Measurements from ENCODE around the gene DTWD2. TPM values are rescaled to one million over a fixed set of nuclear protein-coding genes. Genes with fewer than 3 reads are reported as not detected.
"Not testable (repeated sequence)": the region's sequence is repeated elsewhere in the genome, so short reads cannot be mapped to it uniquely, and the experiment has no call there.

DTWD2 gene
- total RNA-seq, 2 donors from 2014 or later = 3.8 to 4.0 TPM

DNA sequence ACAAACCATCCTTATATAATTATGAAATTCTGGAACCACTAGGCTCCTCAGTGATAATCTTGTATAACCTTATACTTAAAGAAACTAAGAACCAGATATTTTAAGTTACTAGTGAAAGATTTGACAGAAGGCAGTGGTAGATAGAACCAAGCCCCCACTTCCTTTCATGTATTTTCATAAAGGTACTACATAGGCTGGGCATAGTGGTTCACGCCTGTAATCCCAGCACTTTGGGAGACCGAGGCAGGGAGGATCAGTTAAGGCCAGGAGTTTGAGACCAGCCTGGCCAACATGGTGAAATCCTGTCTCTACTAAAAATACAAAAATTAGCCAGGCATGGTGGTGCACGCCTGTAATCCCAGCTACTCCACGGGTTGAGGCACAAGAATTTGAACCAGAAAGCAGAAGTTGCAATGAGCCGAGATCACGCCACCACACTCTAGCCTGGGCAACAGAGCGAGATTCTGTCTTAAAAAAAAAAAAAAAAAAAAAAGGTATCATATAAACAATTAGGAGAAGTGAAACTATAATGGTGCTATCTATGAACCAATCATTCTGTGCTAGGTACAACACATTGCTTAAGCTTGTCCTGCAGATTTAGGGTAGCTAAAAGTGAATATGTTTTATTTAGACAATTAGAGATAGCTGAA, 27.9 kb upstream of the DTWD2 start:
- H3K27ac Mint-ChIP-seq = peak overlapping the region in 1 of 2 donors; percentile 44
- H3K9me3 Mint-ChIP-seq = no peaks in the 10 kb centered on the region
- DNase-seq (ENCODE audit: low spot score in 2 of 2) (no peak), ATAC-seq (no peak)
- H3K36me3 Mint-ChIP-seq = no peaks in the 10 kb centered on the region

DNA sequence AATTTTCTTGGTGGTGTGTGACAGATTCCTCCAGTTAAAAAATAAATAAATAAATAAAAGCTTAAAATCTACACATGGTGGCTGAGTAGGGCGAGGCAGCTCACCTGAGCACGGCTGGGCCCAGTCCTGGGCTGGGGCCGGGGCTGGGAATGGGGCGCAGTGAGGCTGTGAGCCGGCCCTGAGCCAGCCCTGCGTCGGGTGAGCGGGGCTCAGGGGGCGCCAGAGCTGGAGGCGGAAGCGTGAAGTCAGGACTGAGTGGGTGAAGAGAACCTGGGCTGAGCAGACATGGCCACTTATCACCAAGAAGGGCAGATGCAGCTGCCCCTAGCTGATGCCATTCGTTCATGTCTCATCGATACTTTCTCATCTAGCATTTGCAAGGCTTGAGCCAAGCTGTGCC, 22.8 kb upstream of the DTWD2 start:
- H3K36me3 Mint-ChIP-seq = no peaks in the 10 kb centered on the region

DNA sequence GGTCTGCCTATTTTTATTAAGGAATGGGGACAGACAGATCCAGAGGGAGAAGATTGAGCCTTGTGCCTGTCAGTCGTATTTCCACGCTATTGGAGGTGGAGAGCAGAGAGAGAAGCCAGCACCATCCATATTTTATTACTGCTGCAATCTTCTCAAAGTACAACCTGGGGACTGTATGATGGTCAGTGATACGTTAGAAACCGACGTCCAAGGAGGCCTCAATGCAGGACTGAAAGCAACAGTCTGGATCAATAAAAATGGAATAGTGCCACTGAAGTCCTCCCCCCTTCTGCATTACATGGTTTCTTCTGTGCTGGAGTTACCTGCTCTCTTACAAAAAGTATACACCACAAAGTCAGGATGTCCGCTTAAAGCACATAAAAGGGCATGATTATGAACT, 21.9 kb upstream of the DTWD2 start:
- ATAC-seq = no peak
- H3K36me3 Mint-ChIP-seq = no peaks in the 10 kb centered on the region
- no peak for DNase-seq (ENCODE audit: low spot score in 2 of 2)
- no peak overlapping the region for H3K27ac Mint-ChIP-seq
- no peaks in the 10 kb centered on the region for H3K9me3 Mint-ChIP-seq

More for the DNA sequence above, 22.8 kb upstream of the DTWD2 start:
- Mint-ChIP-seq H3K27ac (no peak overlapping the region), H3K9me3 (no peaks in the 10 kb centered on the region)
- no peak for DNase-seq (ENCODE audit: low spot score in 2 of 2)
- ATAC-seq = no peak

DNA sequence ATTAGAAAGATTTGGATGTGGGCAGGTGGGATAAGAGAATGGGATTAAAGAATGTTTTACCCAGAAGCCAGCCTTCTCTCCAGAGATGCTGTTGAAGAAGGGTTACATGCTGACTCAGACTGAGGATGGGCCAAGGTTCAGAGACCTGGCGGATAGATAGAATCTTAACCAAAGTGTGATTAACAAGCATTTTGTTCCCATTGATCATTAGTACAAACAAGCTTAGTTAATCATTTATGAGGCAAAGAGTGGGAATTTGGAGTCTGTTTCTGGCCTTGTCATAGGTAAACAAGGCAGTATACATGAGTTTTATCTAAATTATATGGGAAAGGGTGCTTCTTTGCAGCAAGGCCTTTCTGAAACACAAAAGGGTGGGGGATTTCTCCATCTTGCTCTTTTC, 20.8 kb upstream of the DTWD2 start:
- Mint-ChIP-seq H3K36me3 (no peaks in the 10 kb centered on the region), H3K27ac (no peak overlapping the region), H3K9me3 (no peaks in the 10 kb centered on the region)
- ATAC-seq (no peak), DNase-seq (ENCODE audit: low spot score in 2 of 2) (no peak)

DNA sequence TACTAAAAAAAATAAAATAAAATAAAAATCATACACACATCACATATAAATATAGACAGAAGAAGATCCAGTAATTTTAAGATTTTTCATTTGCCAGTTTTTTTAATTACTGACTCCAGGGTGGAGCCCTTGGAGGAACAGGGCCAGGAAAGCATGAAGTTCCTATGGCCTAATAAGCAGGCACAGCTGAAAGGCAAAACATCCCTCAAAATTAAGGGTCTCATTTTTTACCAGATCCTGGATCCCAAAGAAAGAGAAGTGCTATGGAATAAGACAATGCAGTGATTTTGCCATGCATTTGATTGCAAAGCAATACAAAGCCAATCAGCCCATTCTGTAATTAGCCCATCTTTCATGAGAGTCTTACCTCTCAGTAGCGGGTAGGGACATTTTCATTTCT, 11.3 kb upstream of the DTWD2 start:
- ATAC-seq = no peak
- H3K27ac Mint-ChIP-seq = no peak overlapping the region
- H3K9me3 Mint-ChIP-seq = peaks cover 11 to 28% of the 10 kb centered on the region in 2 donors
- DNase-seq (ENCODE audit: low spot score in 2 of 2) = no peak
- peaks cover 17 to 28% of the 10 kb centered on the region in 2 donors for H3K36me3 Mint-ChIP-seq

DNA sequence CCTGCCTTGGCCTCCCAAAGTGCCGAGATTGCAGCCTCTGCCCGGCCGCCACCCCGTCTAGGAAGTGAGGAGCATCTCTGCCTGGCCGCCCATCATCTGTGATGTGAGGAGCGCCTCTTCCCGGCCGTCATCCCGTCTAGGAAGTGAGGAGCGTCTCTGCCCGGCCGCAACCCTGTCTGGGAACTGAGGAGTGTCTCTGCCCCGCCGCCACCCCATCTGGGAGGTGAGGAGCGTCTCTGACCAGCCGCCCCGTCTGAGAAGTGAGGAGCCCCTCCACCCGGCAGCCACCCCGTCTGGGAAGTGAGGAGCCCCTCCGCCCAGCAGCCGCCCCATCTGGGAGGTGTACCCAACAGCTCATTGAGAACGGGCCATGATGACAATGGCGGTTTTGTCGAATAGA, 10.5 kb upstream of the DTWD2 start:
- H3K27ac Mint-ChIP-seq; DNase-seq (ENCODE audit: low spot score in 2 of 2); ATAC-seq: not testable (repeated sequence)

DNA sequence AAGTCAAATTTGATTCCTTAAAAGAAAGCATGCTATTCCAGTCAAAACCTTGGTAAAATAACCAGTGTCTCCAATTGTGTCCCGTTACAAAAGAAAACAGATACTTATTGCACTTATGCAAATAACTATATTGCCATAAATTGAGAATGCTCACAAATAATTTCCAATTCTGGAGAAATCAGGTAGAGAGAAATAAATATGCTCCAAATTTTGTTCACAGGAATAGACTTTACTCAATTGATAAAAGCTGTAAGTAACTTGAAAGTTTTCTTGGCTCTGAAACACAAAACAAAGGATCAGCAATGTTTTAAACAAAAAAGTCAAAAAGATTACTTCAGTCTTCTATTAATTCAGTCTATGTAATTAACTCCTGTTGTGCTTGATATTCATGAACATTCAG, 7.8 kb upstream of the DTWD2 start:
- peaks cover 17 to 34% of the 10 kb centered on the region in 2 donors for H3K36me3 Mint-ChIP-seq
- ATAC-seq (no peak), DNase-seq (ENCODE audit: low spot score in 2 of 2) (no peak)
- H3K27ac Mint-ChIP-seq = no peak overlapping the region
- H3K9me3 Mint-ChIP-seq = peaks cover 11 to 28% of the 10 kb centered on the region in 2 donors

More for the DNA sequence above, 10.5 kb upstream of the DTWD2 start:
- peaks cover 11 to 28% of the 10 kb centered on the region in 2 donors for H3K9me3 Mint-ChIP-seq
- peaks cover 17 to 28% of the 10 kb centered on the region in 2 donors for H3K36me3 Mint-ChIP-seq

DNA sequence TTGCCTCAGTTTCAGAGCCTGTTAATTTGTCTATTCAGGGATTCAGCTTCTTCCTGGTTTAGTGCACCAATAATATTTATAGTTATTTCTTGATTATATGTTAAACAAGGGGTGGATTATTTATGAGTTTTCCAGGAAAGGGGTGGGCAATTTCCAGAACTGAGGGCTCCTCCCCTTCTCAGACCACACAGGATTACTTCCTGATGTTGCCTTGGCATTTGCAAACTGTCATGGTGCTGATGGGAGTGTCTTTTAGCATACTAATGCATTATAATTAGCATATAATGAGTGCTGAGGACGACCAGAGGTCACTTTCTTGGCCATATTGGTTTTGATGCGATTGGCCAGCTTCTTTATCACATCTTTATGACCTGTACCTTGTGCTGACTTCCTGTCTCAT, 6.2 kb upstream of the DTWD2 start:
- DNase-seq (ENCODE audit: low spot score in 2 of 2) (no peak), ATAC-seq (no peak)
- H3K36me3 Mint-ChIP-seq = peaks cover 12 to 22% of the 10 kb centered on the region in 2 donors
- peaks cover 11 to 17% of the 10 kb centered on the region in 2 donors for H3K9me3 Mint-ChIP-seq
- no peak overlapping the region for H3K27ac Mint-ChIP-seq

DNA sequence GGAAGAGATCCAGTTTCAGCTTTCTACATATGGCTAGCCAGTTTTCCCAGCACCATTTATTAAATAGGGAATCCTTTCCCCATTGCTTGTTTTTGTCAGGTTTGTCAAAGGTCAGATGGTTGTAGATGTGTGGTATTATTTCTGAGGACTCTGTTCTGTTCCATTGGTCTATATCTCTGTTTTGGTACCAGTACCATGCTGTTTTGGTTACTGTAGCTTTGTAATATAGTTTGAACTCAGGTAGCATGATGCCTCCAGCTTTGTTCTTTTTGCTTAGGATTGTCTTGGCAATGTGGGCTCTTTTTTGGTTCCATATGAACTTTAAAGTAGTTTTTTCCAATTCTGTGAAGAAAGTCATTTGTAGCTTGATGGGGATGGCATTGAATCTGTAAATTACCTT, 4.8 kb upstream of the DTWD2 start:
- not testable (repeated sequence) for DNase-seq (ENCODE audit: low spot score in 2 of 2); H3K27ac Mint-ChIP-seq; ATAC-seq
- peaks cover 11 to 17% of the 10 kb centered on the region in 2 donors for H3K9me3 Mint-ChIP-seq
- H3K36me3 Mint-ChIP-seq = peaks cover 12 to 22% of the 10 kb centered on the region in 2 donors

DNA sequence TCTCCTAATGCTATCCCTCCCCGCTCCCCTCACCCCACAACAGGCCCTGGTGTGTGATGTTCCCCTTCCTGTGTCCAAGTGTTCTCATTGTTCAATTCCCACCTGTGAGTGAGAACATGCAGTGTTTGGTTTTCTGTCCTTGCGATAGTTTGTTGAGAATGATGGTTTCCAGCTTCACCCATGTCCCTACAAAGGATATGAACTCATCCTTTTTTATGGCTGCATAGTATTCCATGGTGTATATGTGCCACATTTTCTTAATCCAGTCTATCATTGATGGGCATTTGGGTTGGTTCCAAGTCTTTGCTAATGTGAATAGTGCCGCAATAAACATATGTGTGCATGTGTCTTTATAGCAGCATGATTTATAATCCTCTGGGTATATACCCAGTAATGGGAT, 3.7 kb upstream of the DTWD2 start:
- ATAC-seq; H3K27ac Mint-ChIP-seq; DNase-seq (ENCODE audit: low spot score in 2 of 2): not testable (repeated sequence)
- H3K9me3 Mint-ChIP-seq = peaks cover 11 to 13% of the 10 kb centered on the region in 2 donors
- peaks cover 12 to 19% of the 10 kb centered on the region in 2 donors for H3K36me3 Mint-ChIP-seq

DNA sequence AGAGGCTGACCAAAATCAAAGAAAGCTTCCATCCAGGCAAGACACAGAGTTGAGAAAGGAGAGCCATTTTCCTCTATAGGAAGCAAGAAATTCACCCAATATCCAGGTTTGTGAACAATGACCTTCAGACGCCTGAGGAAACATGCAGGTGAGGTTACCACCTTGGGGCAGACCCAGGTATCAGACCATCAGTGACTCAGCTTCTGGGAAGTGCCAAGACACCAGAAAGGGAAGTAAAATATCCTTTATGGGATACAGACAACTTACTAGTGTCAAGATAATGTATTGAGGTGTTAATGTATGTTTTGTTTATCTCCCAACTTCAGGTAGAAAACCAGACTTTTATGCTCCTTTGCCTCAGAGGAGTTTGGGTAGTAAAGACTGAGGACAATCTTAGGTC, 2.2 kb upstream of the DTWD2 start:
- DNase-seq (ENCODE audit: low spot score in 2 of 2) = no peak
- no peak for ATAC-seq
- Mint-ChIP-seq H3K9me3 (peaks cover 6 to 9% of the 10 kb centered on the region in 2 donors), H3K27ac (no peak overlapping the region), H3K36me3 (peaks cover 8 to 14% of the 10 kb centered on the region in 2 donors)

DNA sequence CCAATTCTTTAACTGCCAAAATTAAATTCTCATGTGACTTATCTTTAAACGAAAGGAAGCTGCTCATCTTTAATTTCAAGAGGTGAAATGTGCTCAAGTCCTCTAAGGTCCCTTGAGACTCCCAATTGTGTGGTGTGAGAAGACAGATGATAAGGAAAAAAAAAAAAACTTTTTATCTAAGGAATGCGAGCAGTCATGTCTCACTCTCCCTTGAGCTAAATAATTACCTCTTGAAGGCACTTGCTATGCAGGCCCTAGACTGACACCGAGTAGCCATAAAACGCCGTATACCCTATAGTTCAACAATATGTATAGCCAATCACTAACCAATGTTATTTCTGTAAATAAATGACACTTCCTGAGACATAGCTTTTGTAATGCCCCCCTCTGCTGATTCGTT, 1.5 kb upstream of the DTWD2 start:
- peaks cover 0 to under 1% of the 10 kb centered on the region in 2 donors for H3K9me3 Mint-ChIP-seq
- no peak for DNase-seq (ENCODE audit: low spot score in 2 of 2)
- ATAC-seq = no peak
- H3K27ac Mint-ChIP-seq = no peak overlapping the region
- peaks cover under 1 to 6% of the 10 kb centered on the region in 2 donors for H3K36me3 Mint-ChIP-seq

DNA sequence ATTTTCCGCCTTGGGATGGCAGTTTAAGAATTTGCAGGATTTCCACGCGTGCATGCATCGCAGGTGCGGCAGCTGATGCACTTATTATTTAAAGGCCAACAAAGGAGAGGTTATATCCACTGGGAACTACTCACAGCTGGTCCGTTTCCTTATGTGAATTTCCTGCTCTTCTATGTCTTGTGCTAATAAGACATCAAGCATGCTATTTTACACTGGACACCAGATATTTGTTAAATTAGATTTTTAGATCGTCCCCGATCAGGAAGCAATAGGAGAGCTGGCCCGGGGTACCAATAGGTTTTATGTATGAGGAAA, 476 bp upstream of the DTWD2 start:
- DNase-seq (ENCODE audit: low spot score in 2 of 2) (no peak), ATAC-seq (no peak)
- Mint-ChIP-seq H3K27ac (peak overlapping the region; percentile 68 to 85), H3K36me3 (peaks cover 0 to 6% of the 10 kb centered on the region in 2 donors), H3K9me3 (no peaks in the 10 kb centered on the region)

DNA sequence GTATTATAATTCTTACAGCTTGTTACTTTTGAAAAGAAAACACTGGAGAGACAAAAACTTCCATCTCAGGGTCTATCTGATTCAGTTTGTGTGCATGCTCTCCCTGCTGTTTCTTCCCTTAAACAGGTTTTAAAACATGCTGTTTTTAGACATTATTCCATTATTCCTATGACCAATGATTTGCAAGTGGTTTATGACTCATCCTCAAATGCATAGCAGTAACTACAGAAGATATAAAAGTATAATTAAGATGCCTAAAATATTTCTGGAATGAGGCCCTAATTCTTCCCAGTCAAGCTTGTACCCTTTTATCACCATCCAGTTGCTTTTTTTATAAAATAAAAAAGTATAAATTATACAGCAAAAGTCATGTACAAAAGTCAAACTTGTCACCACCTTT, 3.7 kb downstream of the DTWD2 start:
- no peak for ATAC-seq
- Mint-ChIP-seq H3K9me3 (no peaks in the 10 kb centered on the region), H3K36me3 (no peaks in the 10 kb centered on the region)

DNA sequence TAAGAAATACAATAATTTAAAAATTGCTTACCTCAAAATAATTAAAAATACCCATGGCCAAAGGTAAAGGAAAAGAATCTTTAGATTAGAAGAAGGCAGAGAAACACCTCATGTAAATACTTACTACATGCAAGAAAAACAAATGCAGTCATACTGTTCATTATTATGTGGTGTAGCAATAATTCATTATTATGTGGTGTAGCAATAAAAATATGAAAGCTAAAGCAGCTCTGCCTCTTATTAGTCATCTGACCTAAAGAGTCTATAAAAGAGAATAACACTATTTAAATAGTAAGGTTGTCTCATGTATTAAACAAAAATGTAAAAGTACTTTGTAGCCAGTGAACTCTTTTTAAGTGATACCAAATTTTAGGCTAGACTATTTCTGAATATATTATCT, 6.6 kb downstream of the DTWD2 start:
- peaks cover 10 to 16% of the 10 kb centered on the region in 2 donors for H3K36me3 Mint-ChIP-seq
- ATAC-seq (no peak), DNase-seq (ENCODE audit: low spot score in 2 of 2) (no peak)
- no peak overlapping the region for H3K27ac Mint-ChIP-seq
- H3K9me3 Mint-ChIP-seq = no peaks in the 10 kb centered on the region

More for the DNA sequence above, 3.7 kb downstream of the DTWD2 start:
- H3K27ac Mint-ChIP-seq = no peak overlapping the region
- no peak for DNase-seq (ENCODE audit: low spot score in 2 of 2)

DNA sequence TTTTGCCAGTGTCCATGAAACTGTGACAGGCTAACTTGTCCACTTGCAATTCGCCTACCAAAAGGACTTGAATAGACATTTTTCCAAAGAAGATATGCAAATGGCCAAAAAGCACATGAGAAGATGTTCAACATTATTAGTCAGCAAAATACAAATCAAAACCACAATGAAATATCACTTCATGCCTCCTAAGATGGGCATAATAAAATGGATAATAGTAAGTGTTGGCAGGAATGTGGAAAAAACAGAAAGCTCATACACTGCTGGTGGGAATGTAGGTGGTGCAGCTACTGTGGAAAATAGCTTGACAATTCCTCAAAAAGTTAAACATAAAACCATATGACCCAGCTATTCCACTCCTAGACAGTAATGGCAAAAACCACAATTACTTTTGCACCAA, 7.9 kb downstream of the DTWD2 start:
- DNase-seq (ENCODE audit: low spot score in 2 of 2) = no peak
- Mint-ChIP-seq H3K9me3 (peaks cover 8 to 10% of the 10 kb centered on the region in 2 donors), H3K36me3 (peaks cover 20 to 27% of the 10 kb centered on the region in 2 donors), H3K27ac (no peak overlapping the region)
- ATAC-seq = no peak

DNA sequence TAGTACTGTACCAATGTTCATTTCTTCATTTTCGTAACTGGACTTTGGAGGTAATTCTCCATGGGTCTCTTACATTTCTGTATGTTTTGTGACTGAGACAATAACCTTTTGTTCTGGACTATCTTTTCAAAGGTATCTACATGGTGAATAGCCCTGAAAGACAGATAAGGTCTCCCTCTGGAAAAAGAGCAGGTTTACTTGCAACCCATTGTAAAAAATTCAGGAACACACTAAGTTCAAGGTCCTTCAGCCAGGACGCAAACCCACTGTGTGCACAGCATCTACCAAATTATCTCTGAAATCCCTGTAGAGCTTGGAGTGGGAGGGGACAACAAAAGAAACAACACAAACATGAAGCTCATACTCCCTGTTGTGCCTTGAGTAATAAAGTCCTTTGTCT, 8.3 kb downstream of the DTWD2 start:
- DNase-seq (ENCODE audit: low spot score in 2 of 2) (no peak), ATAC-seq (no peak)
- Mint-ChIP-seq H3K27ac (no peak overlapping the region), H3K9me3 (peaks cover 8 to 10% of the 10 kb centered on the region in 2 donors), H3K36me3 (peaks cover 20 to 31% of the 10 kb centered on the region in 2 donors)

DNA sequence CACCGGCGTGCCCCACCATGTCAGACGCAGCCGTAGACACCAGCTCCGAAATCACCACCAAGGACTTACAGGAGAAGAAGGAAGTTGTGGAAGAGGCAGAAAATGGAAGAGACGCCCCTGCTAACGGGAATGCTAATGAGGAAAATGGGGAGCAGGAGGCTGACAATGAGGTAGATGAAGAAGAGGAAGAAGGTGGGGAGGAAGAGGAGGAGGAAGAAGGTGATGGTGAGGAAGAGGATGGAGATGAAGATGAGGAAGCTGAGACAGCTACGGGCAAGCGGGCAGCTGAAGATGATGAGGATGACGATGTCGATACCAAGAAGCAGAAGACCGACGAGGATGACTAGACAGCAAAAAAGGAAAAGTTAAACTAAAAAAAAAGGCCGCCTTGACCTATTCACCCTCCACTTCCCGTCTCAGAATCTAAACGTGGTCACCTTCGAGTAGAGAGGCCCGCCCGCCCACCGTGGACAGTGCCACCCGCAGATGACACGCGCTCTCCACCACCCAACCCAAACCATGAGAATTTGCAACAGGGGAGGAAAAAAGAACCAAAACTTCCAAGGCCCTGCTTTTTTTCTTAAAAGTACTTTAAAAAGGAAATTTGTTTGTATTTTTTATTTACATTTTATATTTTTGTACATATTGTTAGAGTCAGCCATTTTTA, 14.4 kb downstream of the DTWD2 start:
- peaks cover 33 to 43% of the 10 kb centered on the region in 2 donors for H3K36me3 Mint-ChIP-seq
- not testable (repeated sequence) for H3K27ac Mint-ChIP-seq; ATAC-seq; DNase-seq (ENCODE audit: low spot score in 2 of 2)
- peaks cover 17 to 23% of the 10 kb centered on the region in 2 donors for H3K9me3 Mint-ChIP-seq
